SK-N-MC (cell line): Measurements from ENCODE around the gene WDR90.

Experiments
- EZH2 ChIP-seq: fragments of 200-600 bp; sonication (generic); IDR thresholded peaks from one replicate; pipeline ENCODE4 v1.6.1; 2017; ENCODE audit warnings: antibody characterized with exemption
- FOXP2 ChIP-seq: optimal IDR thresholded peaks from 2 replicates; pipeline ENCODE3; 2011; ENCODE audit warnings: mild to moderate bottlenecking, moderate library complexity; ENCODE audit not compliant: insufficient read depth; ENCODE audit errors: extremely low read length, control extremely low read depth

GRCh38 chr16:704047-704446 is 54.9 kb downstream of the WDR90 start:
- TF ChIP-seq FOXP2 (no peak), EZH2 (no peak)
